GM12891 (cell line): ENCODE data around the gene NXPH4.

Experiments
- POLR2A ChIP-seq: IDR thresholded peaks from 2 replicates; pipeline ENCODE4 v1.6.1; 2011; ENCODE audit warnings: low read depth, low read length, control low read depth
- POLR2AphosphoS5 ChIP-seq: IDR thresholded peaks from 2 replicates; pipeline ENCODE4 v1.6.1; 2011; ENCODE audit warnings: low read depth, low read length, control low read depth
- POU2F2 ChIP-seq: IDR thresholded peaks from 2 replicates; pipeline ENCODE4 v1.6.1; 2011; ENCODE audit warnings: low read depth, mild to moderate bottlenecking, control low read depth, low read length, moderate library complexity
- SPI1 ChIP-seq: IDR thresholded peaks from 2 replicates; pipeline ENCODE4 v1.6.1; 2011; ENCODE audit warnings: low read depth, low read length, control low read depth
- TAF1 ChIP-seq: IDR thresholded peaks from 2 replicates; pipeline ENCODE4 v1.6.1; 2011; ENCODE audit warnings: low read depth, low read length, control low read depth

DNA sequence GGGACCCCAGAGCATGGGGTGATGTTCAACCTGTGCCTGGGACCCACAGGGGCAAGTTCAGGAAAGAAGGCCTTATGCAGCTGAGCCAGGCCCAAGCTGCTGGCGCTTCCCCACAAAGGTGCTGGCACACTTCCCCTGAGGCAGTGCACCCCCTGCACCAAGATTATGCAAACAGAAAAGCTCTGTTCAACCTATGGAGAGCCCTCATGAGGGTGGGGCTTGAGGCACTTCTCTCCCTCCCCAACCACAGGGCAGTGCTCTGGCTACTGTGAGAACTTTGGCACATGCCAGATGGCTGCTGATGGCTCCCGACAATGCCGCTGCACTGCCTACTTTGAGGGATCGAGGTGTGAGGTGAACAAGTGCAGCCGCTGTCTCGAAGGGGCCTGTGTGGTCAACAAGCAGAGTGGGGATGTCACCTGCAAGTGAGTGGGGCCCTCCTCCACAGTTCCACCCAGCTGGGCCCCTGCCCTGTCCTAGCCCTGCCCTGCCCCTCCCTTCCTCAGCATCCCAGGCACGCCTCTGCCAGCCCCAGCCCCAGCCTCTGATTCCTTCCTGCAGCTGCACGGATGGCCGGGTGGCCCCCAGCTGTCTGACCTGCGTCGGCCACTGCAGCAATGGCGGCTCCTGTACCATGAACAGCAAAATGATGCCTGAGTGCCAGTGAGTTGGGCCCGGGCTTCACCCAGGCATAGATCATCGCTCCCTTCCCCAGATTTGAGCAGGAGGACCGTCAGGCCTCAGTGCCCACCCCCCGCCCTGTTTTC, 5.5 kb upstream of the NXPH4 start:
- TF ChIP-seq POLR2A (no peak), TAF1 (no peak), POLR2AphosphoS5 (no peak), POU2F2 (no peak), SPI1 (no peak)
